Stimulated activated CD8-positive, alpha-beta memory T cell treated with anti-CD3 and anti-CD28 coated beads, Interleukin-4, amount 100 ng/mL, for 4 hours (primary cell): ENCODE results near the gene CEP104.
"Not testable (repeated sequence)": the region's sequence is repeated elsewhere in the genome, so short reads cannot be mapped to it uniquely, and the experiment has no call there.

ENCODE experiments used
- DNase-seq, 2 donors: peaks; one replicate each; pipeline ENCODE4 v3.0.0-alpha.2; 2020; ENCODE audit warnings: low read depth in 2 of 2, low spot score in 1 of 2

CEP104 gene

DNA sequence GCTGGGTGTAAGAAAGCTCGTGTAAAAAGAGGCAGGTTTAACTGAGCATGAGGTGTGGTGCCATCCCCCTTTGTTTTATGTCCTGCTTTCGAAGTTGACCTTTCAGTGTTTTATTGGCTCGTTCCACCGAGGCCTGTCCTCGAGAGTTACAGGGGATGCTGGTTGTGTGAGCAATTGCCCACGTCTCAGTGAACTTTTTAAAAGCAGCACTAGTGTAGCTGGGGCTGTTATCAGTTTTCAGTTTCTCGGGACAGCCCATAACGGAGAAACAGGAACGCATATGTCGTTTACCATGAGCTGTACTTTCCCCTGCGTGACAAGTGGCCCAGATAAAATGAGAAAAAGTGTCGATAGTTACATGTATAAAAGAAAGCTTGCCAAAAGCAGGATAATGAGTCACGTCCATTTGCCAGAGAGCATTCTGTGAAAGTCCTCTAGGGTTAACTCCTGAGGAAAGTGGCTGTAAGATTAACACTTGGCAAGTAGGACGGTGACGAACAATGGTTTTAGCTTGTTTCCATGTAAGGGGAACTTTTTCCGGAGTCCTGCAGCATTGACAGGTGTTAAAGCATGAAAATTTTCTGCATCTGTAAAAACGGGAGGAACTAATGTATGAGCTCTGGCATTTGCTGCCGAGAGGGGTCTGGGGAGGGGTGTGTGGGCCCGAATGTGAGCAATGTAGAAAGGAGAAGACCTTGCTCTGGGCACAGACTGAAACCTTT is 52.9 kb downstream of the CEP104 start:
- no peak for DNase-seq

DNA sequence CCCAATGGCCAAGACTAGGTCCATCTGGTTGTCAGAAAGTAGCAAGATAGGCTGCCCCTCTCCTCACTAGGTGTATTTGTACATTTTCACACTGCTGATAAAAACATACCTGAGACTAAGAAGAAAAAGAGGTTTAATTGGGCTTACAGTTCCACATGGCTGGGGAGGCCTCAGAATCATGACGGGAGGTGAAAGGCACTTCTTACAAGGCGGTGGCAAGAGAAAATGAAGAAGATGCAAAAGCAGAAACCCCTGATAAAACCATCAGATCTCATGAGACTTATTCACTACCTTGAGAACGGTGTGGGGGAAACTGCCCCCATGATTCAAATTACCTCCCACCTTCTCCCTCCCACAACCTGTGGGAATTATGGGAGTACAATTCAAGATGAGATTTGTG is 56.2 kb downstream of the CEP104 start:
- DNase-seq, result not testable (repeated sequence)

DNA sequence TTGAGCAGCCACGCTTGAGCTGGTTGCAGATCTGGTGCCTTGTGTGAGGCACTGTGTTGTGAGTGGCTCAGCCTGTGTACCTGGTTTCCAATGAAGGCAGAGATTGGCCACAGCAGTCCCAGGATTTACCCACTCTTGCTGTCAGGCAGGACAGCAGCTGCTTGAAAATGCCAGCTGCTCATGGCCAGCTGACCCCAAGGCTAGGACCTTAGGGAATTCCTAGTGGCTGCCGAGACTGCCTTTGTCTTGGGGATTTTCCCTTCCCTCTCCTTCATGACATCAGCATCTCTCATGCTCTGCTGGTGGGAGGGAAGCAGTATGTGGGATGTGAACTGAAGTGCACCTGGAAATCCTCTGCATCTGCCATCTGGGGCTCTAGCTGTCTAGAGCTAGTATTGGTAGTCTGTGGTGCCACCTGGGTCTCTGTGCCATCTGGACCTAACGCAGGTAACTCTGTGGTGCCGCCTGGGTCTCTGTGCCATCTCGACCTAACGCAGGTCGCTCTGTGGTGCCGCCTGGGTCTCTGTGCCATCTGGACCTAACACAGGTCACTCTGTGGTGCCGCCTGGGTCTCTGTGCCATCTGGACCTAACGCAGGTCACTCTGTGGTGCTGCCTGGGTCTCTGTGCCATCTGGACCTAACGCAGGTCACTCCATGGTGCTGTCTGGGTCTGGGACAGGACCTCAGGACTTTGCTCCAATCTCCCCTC is 56.9 kb downstream of the CEP104 start:
- no peak for DNase-seq

DNA sequence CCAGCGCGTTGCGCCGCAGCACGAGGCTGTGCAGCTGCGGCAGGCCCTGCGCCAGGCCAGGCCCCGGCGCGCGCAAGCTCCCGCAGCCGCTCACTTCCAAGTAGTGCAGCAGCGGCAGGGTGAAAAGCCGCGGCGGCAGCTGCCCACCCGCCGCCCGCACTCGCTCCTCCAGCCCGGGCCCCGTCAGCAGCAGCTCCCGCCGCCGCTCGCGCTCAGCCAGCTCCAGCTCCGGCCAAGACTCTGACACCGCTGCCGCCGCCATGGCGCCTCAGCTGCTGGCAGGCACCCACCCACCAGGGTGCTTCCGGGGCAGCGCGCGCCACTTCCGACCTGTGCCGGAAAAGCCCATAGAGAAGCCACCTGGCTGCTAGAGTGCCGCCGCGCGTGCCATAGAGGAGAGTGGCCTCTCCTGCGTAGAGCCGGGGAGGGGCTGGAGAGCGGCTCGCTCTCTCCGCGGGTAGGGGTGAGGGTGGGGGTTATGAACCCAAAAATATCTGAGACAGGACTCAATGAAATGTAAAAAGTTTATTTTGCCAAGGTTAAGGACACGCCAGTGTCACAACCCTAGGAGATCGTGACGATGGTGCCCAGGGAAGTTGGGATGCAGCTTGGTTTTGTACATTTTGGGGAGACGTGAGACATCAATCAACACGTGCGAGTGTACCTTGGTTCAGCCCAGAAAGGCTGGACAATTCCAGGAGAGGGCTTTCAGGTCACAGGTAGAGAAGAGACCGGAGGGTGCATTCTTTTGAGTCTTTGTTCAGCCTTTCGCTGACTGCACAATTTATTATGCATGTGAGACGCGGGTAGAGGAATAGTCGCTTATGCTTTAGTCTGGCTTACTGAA is 60.6 kb downstream of the CEP104 start, which contains the start of gene LRRC47:
Gene LRRC47 (minus strand): TSS at position 284 of the 847 bp plus-strand sequence. CDS start 22 bp downstream, at position 262.
- peak; percentile 87 to 88 for DNase-seq

DNA sequence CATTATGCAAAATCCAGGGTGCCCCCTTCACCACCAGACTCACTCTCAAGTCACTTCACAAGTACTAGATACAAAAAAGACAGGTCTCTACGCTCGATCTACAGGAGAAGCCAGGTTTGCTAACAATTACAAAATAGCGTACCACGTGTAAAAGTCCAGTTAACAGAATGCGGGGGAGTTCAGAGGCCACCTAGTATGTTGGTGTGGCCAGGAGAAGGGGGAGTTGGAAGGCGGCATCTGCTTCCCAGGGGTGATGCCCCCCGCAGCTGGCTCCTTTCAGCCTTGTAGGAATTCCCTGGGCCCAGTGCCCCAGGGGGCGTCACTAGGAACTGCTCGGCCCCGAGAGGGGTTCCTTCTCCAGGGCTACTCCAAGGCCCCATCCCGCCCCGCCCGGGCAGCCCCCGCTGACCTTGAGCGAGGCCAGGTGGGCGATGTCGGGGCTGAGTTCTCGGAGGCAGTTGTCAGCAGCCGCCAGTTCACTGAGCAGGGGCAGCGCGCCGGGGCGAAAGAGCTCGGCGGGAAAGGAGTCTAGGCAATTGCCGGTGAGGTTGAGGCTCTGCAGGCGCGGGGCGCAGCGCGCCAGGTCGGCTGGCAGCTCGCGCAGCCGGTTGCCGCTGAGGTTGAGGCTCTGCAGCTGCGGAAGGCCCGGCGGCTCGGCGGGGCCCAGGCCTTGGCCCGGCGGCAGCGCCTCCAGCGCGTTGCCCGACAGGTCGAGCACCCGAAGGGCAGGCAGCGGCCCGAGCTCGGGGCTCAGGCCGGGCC is 61.4 kb downstream of the CEP104 start:
- DNase-seq, result no peak

DNA sequence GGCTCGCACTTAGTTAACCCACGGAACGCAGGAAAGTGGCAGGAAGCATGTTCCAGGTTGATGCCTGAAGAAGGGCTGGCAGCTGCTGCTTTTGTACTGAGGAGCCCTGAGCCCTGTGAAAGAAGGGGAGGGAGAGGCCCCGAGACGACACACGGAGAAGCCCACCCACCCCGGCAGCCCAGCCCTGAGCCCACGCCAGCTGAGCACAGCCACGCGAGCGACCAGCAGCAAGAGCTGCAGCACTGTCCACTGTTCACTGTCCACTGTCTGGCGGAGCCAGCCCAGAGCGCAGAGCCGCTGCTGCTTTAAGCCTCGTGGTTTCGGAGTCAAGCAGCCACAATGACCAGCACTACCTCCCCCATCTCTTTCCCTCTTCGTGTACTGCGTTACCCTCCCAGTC is 66.1 kb downstream of the CEP104 start:
- DNase-seq, result no peak

DNA sequence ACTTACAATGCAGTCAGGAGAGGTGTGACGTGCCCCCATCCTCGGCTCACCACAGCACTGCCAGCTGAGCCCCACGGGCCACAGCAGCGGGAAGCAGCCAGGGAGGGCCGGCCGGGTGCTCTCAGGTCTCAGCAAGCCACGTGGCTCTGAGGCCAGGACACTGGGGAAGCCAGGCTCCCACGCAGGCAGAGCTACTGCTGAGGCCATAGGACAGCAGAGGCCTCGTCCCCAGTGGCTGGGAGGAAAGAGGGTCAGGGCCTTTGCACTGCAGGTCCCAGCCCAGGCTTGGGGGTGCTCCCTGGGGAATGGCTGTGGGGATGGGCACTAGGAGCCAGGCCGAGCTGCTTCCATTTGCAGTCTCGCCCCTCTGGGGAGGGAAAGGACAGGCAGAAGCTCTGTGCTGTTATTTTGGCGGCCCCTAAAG is 66.5 kb downstream of the CEP104 start:
- no peak for DNase-seq

DNA sequence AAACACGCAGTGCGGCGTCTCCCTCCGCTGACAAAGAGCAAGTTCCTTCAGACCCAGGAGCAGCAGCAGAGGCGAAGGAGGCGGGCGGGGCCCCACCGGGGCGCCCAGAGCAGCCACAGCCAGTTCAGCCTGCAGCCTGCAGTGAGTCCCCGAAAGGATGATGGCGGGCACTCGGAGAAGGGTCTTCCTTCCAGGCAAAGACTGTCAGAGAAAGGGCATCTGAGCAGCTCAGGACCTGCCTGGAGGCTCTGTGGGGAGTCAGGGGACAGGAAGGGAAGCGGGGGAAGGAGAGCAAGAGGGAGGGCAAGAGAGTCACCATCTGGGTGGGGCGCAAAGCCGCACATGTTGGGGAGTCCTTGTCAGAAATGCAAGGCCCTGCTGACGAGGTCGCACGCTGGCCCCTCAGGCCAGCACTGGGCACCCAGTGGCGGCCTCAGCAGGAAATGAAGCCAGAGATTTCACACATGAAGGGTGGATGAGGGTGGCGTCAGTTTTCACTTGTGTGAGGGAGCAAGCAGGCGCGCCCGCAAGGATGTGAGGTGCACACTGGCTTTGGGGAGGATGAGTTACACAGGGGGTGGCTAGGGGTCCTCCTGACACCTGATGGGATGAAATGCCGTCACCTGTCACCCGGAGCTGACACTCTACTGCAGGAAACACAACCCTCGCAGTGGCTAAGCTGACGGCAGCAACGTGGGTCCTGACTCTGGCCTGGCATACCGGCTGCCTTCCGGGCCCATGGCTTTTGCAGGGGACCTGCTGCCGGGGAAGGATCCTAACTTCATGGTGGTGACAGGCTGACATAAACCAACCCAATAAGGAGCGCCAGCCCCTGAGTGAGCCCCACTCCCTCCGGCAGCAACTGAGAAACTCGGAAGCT is 67.3 kb downstream of the CEP104 start:
- no peak for DNase-seq

DNA sequence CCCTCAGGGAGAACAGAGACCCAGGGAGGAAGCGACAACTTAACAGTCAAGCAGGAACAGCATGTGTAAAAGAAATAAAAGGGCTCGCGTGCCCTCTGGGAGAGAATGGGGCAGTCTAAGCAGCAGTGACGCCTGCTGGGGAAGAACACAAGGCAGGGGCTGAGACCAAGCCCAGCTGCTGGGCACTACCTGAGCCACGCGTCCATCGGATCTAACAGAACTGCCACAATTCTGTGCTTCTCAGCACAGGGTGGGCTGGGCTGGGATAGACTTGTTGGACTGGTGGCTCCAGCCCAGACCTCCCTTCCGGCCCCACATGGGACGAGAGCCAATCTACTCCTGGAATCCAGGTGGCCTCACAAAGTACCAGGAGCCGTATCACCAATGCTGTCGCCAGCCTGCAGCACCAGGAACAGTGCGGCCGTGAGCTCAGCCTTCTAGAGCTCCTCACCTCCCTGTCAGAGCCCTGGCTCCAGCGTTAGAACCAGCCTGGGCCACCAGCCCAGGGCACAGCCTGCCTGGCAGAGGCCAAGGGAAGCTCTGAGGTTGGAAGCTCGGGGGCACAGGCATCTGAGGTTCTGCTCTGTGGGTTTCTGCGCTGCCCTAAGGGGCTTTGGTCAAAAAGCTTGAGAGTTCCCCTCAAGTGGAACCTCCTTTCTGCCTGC is 68.1 kb downstream of the CEP104 start:
- DNase-seq, result no peak

DNA sequence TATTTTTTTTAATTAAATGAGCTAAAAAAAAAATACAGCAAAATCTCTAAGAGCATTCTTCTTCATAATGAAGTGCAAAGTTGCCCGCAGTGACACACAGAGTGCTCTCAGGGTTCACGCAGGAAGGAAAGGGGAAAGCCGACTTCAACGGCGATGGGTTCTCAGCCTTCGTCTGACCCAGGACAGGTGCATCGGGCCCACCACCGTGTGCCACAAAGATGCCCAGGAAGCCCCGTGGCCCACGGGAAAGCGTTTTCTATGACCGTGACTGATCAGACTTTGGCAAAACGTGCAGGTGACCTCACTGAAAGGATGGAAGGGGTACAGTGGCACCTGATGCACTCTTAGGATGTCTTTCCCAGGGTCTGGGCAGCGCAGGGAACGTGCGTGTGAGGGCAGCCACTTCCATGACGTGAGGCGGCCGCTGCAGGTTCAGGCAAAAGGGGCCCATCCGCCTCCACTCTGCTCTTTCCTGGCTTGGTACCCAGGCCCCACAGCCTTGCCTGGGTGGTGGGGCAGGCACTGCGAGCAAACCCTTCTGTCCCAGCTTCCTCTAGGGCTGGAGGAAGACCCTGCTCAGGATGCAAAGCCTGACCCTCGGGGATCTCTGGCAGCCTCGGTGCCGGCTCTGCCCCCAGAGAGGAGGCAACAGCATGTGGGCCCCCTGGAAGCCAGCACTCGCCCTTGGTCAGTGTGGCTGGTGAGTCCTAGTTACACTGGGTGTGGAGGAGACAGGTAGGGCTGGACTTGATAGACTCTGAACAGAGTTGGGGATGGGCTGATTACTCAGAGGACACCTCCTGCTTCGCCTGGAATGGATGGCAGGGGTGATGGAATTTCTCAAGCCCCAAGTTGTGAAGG is 69.0 kb downstream of the CEP104 start:
- no peak for DNase-seq

DNA sequence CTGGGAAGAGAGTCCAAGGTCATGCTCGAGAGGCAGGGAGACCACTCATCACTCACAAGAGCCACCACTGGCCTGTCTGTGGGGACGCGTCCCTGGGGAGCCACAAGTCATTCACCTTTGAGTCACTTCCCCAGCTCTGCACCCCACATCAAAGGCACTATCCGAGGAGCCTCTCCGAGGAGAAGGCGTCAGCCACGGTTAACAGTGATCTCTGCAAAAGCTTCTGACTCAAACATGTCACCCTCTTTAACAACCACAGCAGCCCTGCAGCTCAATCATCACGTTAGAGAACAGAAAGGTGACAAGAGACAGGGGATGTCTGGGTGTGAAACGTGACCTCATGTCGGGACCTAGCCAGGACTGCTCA is 69.7 kb downstream of the CEP104 start:
- DNase-seq, result no peak

DNA sequence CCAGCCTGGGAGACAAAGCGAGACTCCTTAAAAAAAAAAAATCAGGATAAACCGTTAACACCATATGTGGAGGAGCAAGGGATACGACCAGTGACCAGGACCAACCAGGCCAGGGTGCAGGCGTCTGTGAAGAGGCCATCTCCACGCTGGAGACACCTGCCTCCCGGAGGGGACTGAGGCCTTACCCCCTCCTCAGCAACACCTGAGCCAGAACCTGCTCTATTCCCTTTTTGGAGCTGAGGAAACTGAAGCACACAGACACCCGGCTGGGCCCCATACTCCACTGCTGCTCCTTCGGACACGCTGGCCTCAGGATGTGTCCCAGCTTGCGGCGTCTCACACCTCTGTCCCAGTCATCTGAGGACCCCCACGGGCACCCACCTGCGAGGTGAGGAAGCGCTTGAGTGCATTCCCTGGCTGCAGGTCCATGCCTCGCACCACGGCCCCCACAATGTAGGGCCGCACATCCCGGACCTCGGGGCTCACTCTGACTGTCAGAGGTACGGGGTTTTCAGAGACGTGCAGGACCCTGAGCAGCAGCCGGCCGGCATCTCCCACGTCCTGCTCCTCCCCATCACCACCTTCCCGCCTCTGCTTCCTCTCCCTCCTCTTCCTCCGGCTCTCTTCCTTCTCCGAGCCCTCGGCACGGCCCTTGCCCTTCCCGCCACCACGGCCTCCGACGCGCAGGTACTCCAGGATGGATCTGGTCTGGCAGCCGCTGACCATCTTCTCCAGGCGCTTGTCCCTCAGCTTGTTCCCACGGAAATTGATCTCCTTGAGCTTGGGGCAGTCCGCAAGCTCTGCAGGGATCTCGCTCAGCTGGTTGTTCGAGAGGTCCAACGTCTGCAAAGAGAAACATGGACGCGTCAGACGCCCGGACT is 70.3 kb downstream of the CEP104 start:
- no peak for DNase-seq

DNA sequence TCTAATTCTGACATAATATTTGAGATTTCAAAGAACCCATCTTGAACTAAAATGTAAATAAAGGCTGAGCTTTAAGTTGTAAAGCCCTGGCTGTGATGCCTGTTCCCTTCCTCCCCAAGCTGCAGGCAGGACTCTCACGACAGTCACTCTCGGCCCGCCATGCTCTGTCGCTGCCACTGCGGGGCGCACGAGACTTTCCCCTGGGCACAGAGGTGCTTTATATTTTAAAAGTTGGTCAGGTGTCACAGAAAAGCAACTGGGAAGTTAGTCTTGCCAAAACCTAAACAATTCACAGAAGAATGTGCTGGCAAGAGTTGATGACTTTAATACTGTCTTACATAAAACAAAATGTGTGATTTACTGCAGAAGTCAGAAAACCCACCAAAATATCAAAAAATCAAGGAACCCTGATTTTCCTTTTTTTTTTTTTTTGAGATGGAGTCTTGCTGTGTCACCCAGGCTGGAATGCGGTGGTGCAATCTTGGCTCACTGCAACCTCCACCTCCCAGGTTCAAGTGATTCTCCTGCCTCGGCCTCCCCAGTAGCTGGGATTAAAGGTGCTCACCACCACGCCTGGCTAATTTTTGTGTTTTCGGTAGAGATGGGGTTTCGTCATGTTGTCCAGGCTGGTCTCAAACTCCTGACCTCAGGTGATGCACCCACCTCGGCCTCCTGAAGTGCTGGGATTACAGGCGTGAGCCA is 71.4 kb downstream of the CEP104 start:
- DNase-seq, result no peak

DNA sequence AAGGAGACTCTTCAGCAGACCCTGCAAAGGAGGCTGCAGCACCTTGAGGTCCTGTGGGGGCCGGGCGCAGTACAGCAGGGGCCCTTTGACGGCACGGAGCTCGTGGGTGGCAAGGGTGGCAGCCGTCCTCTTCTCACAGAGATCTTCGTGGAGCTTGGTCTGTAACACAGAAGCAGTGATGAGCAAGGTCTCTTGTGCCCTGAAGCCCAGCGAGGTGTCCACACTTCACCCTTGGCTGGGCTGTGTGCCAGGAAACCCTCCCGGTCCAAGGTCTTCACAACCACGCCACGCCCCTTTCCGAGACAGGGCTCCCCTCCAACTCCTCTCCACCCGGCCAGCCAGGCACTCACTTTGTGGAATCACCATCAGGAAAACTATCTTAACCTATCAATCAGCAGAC is 72.0 kb downstream of the CEP104 start:
- no peak for DNase-seq

DNA sequence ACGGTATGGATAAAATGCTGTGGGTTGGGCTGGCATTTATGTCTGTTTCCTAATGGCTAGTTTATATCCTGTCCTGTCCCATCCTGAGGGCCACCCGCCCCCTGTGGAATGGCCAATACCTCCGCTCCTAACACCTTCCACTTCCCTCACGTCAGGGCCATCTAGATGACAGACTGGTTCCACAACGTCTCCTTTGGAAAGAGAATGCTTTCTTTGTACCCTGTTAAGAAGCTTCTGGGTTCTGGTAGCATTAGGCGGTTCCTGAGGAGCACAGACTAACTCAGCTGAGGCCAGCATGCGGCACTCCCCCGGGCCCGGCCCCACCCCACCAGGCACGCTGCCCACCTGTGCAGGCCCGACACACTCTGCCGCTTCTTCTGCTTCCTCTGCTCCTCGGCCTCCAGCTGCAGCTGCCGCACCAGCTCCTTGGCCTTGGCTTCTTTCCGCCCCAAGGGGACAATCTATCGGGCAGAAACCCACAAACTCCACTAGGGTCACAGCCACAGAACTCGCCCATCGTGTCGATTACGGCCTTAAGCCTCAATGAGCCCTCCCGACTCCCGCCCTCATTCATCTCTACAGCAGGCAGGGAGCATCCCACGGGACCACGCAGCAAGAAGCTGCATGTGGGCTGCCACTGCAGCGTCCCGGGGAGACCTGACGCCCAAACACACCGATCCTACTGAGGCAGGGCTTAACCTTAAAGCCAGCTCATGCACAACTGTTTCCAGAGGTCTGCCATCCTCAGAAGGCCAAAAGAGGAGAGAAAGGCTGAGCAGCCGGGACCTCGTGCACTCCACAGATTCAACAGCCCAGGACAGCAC is 73.1 kb downstream of the CEP104 start:
- no peak for DNase-seq

DNA sequence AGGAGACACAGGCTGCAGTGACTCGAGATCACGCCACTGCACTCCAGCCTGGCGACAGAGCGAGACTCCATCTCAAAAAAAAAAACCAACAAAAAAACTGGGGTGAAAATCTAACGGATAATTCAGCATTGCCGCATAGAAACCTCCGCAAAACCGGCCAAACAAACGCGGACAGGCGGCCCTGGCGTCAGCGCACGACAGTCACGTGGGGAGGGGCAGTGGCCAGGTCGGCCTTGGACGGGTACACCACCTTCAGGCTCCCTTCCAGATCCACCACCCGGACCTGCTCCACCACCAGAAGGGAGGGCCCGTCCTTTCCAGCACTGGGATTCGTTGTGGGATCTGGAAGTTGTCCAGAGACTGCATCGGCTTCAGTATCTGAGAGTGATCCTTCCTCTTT is 76.1 kb downstream of the CEP104 start:
- no peak for DNase-seq
